Bronchial epithelial cell (primary cell): ENCODE data around the gene EMC7. TPM values are rescaled to one million over a fixed set of nuclear protein-coding genes. Genes with fewer than 3 reads are reported as not detected.
A peak's percentile ranks its signal among the peaks of the same experiment; 100 is the strongest.

Experiments
- DNase-seq: peaks from one replicate; pipeline ENCODE4 v3.0.0-alpha.2; 2010; ENCODE audit warnings: low read depth
- FAIRE-seq: peaks from 2 replicates; lab custom pipeline; 2011; peaks lifted over from hg19 to GRCh38; lab: Jason Lieb, UNC
- H3K27me3 ChIP-seq: 2 replicates; pipeline ENCODE4 v1.5.1; 2011; ENCODE audit warnings: low read length; ENCODE audit not compliant: control insufficient read depth, insufficient read depth
- H3K36me3 ChIP-seq: 2 replicates; pipeline ENCODE4 v1.5.1; 2011; ENCODE audit warnings: low read length; ENCODE audit not compliant: control insufficient read depth, insufficient read depth
- H3K4me3 ChIP-seq: 2 replicates; pipeline ENCODE4 v1.5.1; 2011; ENCODE audit warnings: mild to moderate bottlenecking, low read depth, low read length, control low read depth
- CTCF ChIP-seq: IDR thresholded peaks from 2 replicates; pipeline ENCODE4 v1.5.1; 2011; ENCODE audit warnings: mild to moderate bottlenecking, moderate library complexity, low read length, control low read depth, inconsistent platforms; ENCODE audit not compliant: insufficient read depth, severe bottlenecking
- total RNA-seq: library from RNA; depleted of rRNA; stranded (reverse); fragments of >200 nt; gene quantifications from 2 replicates; pipeline ENCODE4 v1.2.1, GENCODE V29; 2014

EMC7 gene
- total RNA-seq, 1 donor from 2014 or later = 57.4 TPM

- FAIRE-seq = no peak
Measured at GRCh38 chr15:34116620-34117019, 15.0 kb upstream of the EMC7 start.

DNA sequence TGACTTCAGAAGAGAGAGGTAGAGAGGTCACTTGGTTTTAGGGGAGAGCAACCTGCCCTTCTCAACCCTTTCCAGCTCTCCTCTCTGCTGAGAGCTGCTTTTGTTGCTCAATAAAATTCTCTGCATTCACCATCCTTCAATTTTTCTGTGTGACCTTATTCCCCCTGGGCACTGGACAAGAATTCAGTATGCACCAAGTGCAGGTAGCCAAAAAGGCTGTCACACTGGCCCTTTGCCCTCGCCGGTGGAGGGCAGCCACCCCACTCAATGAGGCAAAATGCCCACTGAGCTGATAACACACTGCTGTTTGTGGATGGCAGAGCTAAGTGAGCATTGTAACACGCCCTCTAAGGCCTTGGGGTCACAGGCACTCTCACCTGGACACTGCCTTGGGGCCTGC is 13.1 kb upstream of the EMC7 start:
- H3K27me3 ChIP-seq = no peaks in the 10 kb centered on the region
- FAIRE-seq (no peak), DNase-seq (no peak)
- H3K36me3 ChIP-seq = no peaks in the 10 kb centered on the region
- TF ChIP-seq CTCF = no peak
- no peak overlapping the region for H3K4me3 ChIP-seq

More at GRCh38 chr15:34116620-34117019, 15.0 kb upstream of the EMC7 start:
- no peak for DNase-seq
- no peaks in the 10 kb centered on the region for H3K36me3 ChIP-seq
- H3K4me3 ChIP-seq = no peak overlapping the region
- H3K27me3 ChIP-seq = no peaks in the 10 kb centered on the region
- no peak for TF ChIP-seq CTCF

DNA sequence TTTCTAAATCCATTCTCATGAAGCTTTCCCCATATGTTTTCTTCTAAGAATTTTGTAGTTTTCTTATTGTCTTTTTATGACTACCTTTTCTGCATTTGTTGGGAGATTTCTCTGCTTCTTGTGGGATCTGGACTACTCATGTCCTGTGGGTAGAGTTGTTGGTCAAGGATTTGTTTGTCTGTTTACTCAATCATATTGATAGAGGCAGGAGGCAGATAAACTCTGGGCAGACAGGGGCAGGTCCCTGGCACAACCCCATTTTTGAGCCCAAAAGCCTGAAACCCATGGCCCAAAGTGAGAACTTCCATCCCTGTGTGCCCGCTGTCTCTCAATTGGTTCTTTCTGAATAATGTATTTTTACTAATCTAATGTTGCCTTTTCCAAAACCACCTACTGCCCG is 12.6 kb upstream of the EMC7 start:
- Histone ChIP-seq H3K27me3 (no peaks in the 10 kb centered on the region), H3K36me3 (no peaks in the 10 kb centered on the region), H3K4me3 (no peak overlapping the region)
- no peak for DNase-seq
- TF ChIP-seq CTCF = no peak
- FAIRE-seq = no peak

- DNase-seq (no peak), FAIRE-seq (no peak)
Measured at GRCh38 chr15:34111488-34111887, 9.8 kb upstream of the EMC7 start.

GRCh38 chr15:34109797-34110663 is 8.4 kb upstream of the EMC7 start:
- TF ChIP-seq CTCF = peak; percentile 49
- H3K36me3 ChIP-seq = no peaks in the 10 kb centered on the region
- H3K27me3 ChIP-seq = no peaks in the 10 kb centered on the region
- DNase-seq (peak; percentile 40), FAIRE-seq (no peak)
- no peak overlapping the region for H3K4me3 ChIP-seq

More at GRCh38 chr15:34111488-34111887, 9.8 kb upstream of the EMC7 start:
- Histone ChIP-seq H3K36me3 (no peaks in the 10 kb centered on the region), H3K27me3 (no peaks in the 10 kb centered on the region), H3K4me3 (no peak overlapping the region)
- no peak for TF ChIP-seq CTCF

GRCh38 chr15:34107315-34107714 is 5.7 kb upstream of the EMC7 start:
- H3K27me3 ChIP-seq = no peaks in the 10 kb centered on the region
- no peaks in the 10 kb centered on the region for H3K36me3 ChIP-seq
- no peak for TF ChIP-seq CTCF
- FAIRE-seq (no peak), DNase-seq (no peak)
- no peak overlapping the region for H3K4me3 ChIP-seq
